DLD1 (cell line): ENCODE measurements around the gene PAK4.
"Not testable (repeated sequence)": the region's sequence is repeated elsewhere in the genome, so short reads cannot be mapped to it uniquely, and the experiment has no call there.

Experiments used
- in situ Hi-C: cut with HindIII; loops from 2 replicates; pipeline ENCODE4 v1.10.0; 2017; ENCODE audit warnings: low sequenced_read_pairs

Gene PAK4

DNA sequence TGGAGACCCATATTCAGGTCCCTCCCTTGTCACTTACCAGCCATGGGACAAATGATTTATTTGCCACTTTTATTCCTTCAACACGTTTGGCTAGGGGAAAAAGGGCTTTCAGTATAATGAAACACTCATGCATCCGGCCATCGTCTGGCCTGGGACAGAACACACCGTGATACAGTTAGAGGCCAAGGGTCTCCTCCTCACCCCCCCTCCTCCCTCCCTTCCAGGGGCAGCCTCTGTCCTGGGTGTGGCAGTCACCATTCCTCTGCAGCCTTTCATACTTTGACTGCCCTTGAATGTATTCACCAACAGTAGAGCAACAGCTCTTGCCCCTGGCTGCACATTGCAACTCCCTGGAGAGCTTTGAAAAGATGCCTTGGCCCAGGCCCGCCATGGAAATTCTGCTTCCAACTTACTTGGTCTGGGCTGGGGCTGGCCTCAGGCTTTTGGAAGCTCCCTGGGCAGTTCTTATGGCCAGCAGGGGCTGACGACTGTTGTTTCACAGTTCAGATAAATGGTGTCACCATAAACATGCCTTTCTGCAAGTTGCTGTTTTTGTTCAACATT is 3.0 kb downstream of the PAK4 start:
- in situ Hi-C loops, result no loop called here

DNA sequence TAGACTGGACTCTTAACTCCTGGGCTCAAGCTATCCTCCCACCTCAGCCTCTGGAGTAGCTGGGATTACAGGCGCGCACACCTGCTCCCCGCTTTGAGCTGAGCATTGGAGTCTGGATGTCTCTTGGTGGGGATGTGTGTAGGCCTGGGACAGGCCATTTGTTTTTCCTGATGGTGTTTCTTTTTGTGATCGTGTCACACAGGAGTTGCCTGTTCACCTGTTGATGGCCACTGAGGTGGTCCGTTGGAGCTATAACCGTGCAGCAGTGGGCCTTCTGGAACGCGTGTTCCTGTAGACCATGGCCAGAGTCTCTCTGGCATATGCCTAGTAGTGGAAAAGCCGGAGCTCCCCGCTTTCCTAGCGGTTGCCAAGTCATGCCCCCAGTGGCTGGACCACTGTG is 3.5 kb downstream of the PAK4 start:
- in situ Hi-C loops, result no loop called here

DNA sequence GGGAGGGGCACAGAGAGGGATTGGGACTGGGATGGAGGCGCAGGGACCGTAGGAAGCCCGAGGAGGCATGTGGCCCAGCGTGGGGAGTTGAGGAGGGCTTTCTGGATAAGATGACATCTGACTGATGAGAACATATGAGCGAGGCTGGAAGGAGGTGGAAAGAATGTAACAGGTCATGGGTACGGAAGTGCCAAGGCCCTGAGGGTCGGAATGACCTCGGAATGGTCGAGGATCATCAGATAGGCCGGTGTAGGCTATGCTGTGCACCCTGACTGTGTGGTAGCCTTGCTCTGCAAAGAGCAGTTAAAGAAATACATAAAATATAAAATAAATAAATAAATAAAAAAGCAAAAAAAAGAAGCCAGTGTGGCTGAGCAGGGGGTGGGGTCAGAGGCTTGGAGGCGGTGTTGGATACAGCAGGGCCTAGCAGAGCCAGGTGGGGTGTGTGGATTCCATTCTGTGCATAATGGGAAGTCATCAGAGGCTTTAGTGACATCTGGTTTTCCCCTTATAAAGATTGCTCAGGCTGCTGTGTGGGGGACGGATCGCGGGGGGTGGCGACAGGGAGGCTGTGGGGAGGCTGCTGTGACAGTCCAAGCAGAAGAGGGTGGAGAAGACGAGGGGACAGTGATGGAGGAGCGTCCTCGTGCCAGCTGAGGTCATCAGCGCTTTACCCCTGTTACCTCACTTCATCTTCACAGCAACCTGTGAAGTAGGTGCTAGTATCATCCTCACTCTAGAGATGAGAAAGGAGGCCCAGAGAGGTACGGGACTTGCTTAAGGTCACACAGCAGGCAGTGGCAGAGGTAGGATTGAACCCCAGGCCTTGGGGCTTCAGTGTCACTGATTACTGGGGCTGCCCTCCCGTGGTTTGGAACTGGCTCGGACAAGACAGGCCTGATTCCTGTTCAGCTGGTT is 5.0 kb downstream of the PAK4 start:
- in situ Hi-C loops, result no loop called here

DNA sequence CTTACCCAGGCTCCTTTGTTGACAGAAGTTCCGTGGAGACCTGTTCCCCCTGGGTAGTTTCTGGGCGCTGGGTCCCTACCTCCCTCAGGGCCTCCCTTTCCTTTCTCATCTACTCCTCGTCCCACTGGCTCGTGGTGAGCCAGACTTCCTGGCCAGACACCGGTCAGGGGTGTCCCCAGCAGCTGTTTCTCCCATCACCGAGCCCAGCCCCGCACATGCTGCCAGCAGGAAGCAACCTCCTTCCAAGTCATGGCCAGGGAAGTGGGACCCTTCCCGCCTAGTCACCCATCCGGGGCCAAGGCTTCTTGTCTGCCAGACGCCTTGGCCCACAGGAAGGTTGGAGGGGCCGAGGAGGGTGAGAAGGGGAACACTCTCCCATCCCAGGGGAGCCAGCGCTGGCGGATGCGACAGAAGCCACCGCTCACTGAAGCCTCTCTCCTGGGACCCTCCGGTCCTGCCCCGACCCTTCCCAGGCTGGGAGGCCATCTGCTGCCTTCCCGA is 5.7 kb downstream of the PAK4 start:
- in situ Hi-C loops, result no loop called here

DNA sequence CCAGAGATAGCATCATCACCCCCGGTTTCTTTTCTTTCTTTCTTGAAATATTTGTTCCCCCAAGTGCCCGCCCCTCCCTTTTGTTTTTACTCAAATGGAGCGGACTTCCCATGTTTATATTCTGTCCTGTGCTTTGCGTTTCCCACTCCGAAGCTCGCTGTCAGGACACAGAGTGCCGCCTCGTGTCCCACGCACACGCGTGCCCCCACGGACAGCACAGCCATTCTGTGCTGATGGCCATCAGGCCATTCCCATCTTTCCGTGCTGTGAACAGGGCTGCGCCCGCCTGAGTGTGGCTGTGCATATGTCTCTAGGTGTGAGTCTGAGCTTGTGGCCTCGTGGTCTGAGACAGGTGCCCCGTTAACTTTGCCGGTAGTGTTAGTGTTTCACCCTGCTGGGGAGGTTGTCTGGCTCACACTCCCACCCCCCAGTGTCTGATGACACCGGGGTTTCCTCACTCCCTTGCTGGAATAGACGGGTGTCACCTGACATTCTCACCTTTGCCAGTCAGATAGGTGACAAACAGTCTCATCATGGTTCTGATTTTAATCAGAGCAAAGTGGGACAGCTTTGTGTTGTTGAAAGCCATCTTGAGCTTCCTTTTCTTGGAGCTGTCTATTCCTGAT is 6.9 kb downstream of the PAK4 start:
- in situ Hi-C loops, result no loop called here

DNA sequence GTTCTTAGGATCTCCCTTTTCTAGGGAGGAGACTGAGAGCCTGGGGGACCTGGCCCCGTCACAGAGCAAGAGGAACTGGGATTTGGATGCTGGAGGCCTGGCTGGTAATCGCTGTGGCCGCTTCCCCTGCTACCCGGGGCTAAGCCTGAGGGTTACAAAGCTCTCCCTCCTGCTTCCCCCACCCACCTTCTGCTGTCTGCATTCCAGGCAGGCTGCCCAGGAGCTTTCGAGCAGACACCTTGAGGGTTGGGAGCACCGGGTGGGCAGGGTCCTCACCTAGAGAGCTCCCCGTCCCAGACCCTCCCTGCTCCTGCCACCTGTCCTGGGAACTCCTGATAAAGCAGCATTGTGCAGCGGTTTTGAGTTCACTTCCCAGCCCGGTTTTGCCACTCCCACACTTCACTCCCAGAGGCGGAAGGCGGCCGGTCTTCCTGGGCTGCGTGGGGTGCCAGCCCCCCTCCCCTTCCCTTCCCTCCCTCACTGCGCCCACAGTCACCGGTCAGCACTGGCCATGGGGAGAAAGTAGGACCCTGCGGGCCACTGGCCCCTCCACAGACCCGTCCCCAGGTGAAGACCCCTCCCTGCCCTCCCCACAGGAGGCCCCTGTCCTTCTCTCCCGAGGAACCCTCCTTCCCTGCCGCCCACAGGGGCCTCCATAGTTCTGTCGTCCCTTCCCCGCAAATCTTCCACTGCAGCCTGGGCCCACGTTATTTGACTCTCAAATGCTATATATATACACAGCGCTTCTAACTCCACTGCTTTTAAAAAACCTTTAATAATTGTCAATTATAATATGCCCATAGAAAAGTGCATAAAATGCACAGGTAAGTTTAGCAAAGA is 8.1 kb downstream of the PAK4 start:
- in situ Hi-C loops, result no loop called here

DNA sequence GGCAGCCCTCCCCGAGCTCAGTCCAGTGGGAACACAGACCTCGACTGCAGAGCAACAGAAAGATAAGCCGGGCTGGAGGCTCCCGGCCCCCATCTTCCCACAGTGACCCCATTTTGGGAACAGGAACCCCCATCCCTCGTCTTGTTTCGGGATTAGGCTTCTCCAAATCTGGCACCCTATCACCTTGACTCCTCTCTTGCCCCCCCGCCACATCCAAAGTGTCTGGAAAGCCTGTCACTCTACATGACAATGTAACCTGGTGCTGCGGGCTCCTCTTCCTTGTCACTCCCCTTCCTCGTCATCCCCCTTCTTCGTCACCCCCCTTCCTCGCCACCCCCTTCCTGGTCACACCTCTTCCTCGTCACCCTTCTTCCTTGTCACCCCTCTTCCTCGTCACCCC is 10.1 kb downstream of the PAK4 start:
- in situ Hi-C loops, result no loop called here

DNA sequence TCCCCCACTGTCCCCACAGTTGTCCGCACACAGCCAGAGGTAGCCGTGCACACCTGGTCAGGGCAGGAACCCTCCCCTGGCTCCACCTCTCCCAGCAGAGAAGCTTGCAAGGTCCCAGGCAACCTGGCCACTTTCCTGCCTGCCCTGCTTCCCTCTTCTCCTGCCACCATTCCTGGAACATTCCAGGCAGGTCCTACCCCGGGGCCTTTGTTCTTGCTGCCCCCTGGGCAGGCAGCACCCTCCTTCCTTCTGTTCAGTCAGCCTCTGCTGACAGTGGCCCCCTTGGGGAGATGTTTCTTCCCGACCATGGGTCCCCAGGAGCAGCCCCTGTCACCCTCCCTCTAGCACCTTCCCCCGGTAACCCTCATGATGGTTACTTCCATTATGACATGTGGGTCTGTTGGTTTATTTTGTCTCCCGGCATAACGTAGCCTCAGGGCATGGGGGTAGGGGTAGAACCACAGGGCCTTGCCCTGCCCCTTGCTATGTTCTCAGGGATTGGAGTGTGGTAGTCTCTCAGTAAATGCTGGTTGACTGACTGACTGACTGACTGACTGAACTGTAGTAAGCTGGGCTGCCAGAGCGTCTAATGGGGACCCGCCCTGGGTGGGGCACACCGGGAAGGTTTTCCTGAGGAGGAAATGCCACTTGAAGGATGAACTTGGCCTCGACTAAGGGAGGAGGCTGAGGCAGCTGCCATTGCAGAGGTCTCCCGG is 10.8 kb downstream of the PAK4 start:
- in situ Hi-C loops, result no loop called here

DNA sequence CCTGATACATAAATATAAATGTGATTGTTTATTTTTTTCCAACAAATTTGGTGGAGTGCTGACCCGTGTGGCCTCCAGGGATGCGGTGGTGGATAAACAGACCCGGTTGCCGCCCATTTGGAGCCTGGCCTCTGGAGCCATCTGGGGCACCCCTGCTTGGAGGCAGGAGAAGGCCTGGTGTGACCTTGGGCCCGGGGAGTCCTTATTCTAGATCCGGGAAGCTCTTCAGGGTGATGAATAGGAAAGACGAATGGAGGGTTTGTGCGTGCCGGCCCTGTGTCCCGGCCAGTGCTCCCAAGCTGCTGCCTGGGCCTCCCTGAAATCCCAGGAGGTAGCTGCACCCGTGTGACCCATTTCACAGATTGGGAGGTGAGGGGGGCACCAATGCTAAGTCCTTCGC is 11.5 kb downstream of the PAK4 start:
- in situ Hi-C loops, result no loop called here

DNA sequence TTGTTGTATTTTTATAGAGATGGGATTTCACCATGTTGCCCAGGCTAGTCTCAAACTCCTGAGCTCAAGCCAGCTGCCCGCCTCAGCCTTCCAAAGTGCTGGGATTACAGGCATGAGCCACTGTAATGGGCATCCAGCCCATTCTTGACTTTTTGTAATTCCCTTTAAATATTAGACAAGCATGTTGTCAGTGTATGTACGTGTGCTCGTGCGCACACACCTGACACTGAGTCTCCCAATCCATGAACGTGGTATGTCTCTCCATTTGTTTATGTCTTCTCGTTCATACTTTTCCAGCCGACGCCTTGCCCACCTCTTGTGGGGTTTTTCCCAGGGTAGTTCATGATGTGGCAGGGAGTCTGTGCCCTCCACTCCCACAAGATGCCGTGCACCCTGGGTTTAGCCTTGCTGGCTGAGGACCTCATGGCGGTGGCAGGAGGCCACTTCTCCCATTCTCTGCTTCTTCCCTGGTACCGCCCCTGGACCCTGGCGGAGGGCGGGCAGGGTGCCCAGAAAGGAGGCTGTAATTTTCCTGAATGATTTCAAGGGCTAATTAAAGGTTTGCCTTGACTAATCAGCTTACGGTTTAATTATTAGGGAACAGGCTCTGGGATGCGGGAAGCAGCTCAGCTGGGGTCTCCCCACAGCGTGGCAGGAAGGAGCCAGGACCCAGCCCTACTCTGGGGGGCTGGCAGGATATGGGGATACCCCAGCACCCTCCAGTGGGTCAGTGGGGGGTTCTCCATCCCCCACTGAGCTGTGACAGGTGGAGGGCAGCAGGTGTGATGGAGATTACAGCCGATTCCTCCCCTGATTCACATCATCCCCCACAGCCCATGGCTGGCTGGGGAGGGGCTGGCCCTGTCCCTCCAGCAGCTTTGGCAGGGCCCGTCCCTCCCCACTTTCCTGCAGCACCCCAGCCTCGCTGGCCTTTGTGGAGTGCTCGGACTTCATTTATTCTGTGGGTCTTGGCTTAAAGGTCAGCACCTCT is 12.9 kb downstream of the PAK4 start:
- in situ Hi-C loops, result no loop called here

DNA sequence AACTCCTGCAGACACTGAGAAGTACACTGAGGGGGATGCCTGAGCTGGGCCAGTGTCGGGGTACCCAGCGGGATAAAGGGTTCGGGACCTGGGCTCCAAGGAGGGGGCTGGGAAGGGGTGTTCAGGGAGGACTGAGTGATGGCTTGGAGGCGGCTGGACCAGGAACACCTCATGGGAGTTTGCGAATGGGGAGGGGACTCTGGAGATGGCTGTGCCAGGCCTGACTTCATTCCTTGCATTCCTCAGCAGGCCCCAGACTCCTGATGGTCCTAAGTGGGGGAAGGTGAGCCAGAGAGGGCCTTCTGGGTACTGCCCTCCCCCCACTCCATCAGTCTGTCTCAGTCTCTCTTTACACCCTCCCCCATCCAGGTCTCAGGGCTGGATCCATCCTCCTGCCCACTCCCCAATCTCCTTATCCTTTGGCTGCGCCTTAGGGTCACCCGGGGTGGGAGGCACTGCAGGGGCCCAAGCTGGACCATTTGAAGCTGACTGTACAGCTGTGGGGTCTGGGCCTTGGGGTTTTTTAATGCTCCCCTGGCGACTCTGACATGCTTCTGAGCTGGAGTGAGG is 13.8 kb downstream of the PAK4 start:
- in situ Hi-C loops, result no loop called here

DNA sequence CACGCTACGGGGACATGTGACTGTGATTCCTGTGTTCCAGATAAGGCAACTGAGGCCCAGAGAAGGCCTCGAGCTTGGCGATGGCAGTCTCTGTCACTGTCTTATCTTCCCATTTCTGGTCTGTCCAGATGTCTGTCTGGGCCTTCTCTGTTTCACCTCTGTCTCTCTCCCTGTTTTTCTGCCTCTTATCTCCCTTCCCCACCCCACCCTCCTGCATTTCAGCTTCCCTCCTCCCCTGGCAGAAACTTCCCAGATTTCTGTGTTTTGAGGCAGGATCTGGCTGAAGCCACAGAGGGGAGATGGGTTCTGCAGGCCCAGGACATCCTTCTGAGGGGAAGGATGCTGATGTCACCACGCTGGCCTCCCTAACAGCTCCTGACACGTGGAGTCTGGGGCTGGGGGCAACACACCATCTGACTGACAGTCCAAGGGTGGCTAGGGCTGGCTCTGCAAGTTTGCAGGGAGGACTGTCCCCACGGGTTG is 14.4 kb downstream of the PAK4 start:
- in situ Hi-C loops, result no loop called here

DNA sequence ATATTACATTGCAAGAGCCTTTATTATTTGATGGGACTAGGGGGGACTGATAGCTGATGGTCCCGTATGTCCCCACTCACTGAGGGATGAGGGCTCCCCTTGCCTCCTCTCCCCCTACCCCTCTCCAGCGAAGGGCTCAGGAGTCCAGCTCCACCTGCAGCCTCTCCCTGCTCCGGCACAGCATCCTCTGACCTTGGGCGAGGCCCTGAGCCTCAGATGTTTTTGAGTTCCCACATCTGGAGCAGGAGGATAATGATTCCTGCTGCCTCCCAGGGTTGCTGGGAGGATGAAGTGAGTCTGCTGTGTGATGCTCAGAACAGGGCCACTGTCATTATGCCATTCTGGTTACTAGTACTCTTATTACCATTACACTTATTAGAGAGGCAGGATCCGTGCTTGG is 15.0 kb downstream of the PAK4 start:
- in situ Hi-C loops, result no loop called here

DNA sequence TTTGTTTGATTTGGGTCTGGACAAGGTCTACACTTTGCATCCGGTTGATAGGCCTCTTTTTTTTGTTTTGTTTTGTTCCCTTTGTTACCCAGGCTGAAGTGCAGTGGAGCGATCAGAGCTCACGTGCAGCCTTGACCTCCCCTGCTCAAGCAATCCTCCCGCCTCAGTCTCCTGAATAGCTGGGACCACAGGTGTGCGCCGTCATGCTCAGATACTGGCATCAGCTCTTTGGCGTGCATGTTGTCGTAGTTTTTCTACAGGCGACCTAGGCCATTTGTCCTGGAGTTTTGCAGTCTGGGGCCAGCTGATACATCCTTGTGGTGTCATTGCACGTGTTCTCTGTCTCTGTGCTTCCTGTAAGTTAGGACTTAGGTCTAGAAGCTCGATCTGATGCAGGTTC is 16.3 kb downstream of the PAK4 start:
- in situ Hi-C loops, result no loop called here

DNA sequence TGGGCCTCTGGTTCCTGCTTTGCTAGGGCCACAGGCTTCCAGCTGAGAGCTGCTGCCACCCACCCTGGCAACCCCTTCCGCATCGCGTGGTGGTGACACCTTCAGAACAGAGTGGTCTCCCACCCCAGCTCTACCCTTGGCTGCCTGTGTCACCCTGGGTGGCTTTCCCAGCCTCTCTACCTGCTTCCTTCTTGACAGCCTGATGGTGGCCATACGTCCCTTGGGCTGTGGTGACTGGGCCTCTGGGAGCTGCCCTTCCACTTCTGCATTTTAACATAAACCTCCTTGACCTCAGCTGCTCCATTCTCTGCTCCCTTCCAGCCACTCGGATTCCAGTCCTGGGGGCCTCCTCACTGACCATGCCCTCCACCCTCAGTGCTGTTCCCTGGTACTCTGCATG is 17.0 kb downstream of the PAK4 start:
- in situ Hi-C loops, result no loop called here

DNA sequence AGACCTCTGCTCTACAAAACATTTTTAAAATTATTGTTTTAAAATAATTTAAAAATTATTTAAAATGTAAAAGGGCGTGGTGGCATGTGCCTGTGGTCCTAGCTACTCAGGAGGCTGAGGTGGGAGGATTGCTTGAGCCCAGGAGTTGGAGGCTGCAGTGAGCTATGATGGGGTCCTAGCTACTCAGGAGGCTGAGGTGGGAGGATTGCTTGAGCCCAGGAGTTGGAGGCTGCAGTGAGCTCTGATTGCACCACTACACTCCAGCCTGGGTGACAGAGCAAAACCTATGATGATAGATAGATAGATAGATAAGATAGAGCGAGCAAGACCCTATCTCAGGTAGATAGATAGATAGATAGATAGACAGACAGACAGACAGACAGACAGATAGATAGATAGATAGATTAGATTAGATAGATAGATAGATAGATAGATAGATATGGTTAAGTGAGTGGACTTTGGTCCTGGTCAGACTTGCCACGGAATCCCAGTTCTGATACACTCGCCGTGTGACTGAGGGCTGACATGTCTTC is 18.2 kb downstream of the PAK4 start:
- in situ Hi-C loops, result not testable (repeated sequence)

DNA sequence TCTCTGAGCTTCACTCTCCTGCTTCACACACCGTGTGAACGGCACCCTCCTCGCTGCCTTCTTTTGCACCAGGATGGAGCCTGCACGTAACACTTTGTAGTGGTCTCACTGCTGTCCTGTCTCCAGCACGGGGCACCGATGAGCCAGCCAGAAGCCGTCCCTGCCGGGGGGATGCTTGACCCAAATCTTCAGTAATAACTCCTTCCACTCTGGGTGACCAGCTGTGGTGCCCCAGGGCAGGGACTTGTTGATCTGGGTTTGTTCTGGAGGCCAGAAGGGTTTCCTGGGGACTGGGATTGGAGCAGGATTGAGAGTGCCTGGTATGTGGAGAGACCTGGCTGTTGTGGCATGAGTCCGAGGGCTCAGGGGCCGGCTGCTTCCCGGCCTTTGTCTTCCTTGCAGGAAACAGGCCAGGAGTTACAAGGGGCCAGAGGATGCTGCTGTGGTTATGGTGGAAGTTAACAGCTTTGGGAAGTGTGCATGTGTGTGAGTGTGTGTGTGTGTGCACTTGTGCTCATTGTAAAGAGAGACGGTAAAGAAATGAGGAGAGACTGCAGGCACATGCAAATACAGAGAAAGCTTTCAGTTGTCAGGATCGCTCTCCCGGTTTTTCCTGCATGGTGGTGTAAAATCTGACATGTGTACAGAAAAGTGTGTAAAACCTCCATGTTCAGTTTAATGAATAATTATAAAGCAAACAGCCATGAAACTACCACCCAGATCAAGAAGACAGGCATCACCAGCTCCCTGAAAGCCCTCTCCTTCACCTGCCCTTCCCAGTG is 18.9 kb downstream of the PAK4 start:
- in situ Hi-C loops, result no loop called here
